K562 (cell line): Measurements from ENCODE around the gene DRAXIN. TPM values are rescaled to one million over a fixed set of nuclear protein-coding genes. Genes with fewer than 3 reads are reported as not detected.
A peak's percentile ranks its signal among the peaks of the same experiment; 100 is the strongest.

Experiments used
- CBFA2T3 ChIP-seq: fragments of 450-650 bp; IDR thresholded peaks from 2 replicates; pipeline ENCODE4 v1.6.1; 2017
- ELF2 ChIP-seq: fragments of 250-450 bp; sonication (Bioruptor Pico); IDR thresholded peaks from 2 replicates; pipeline ENCODE4 v1.5.0; 2021; ENCODE audit warnings: mild to moderate bottlenecking
- EP300 ChIP-seq: IDR thresholded peaks from 2 replicates; pipeline ENCODE4 v1.6.1; 2012; ENCODE audit warnings: low read length, improper control_type of control experiment
- ETV1 ChIP-seq: fragments of 450-650 bp; conservative IDR thresholded peaks from 2 replicates; pipeline ENCODE4 v1.6.1; 2016; ENCODE audit warnings: missing genetic modification characterization, control low read depth, low read depth, missing compliant biosample characterization
- PHF20 ChIP-seq: fragments of 450-650 bp; IDR thresholded peaks from 2 replicates; pipeline ENCODE4 v1.6.1; 2018; ENCODE audit not compliant: partially characterized antibody
- SRSF1 ChIP-seq: fragments of 200-400 bp; formaldehyde crosslinking; IDR thresholded peaks from 2 replicates; pipeline ENCODE4 v1.6.1; 2017; ENCODE audit warnings: mild to moderate bottlenecking, low read depth, low read length, moderate library complexity
- ZNF311 ChIP-seq: fragments of 250-450 bp; sonication (Bioruptor Pico); IDR thresholded peaks from 2 replicates; pipeline ENCODE4 v1.4.0; 2020; ENCODE audit warnings: mild to moderate bottlenecking, moderate library complexity
- polyA plus RNA-seq, 8 experiments: library from polyadenylated mRNA; depleted of rRNA in 4 of 8; stranded (reverse) in 5 of 8; unstranded in 3 of 8; fragments of >200 nt; fragmentation: Nextera tagmentation in 2 of 8; fragmentation: Illumina TruSeq in 1 of 8; extraction: Ambion mirVana in 2 of 8; extraction: Trizol in 1 of 8; gene quantifications; 2 replicates each; pipeline versions ENCODE4 v1.2.1 to v1.2.3, GENCODE V29; 2011 to 2014; ENCODE audit warnings: inconsistent platforms in 1 of 8, missing spikeins in 1 of 8
- total RNA-seq, 7 experiments: library from RNA; depleted of rRNA in 6 of 7; stranded (reverse); fragments of >200 nt in 6 of 7; fragmentation: Illumina TruSeq in 2 of 7; extraction: Trizol in 2 of 7; gene quantifications; 2 replicates each; pipeline versions ENCODE4 v1.2.1 to v1.2.3, GENCODE V29; 2011 to 2021; ENCODE audit warnings: low replicate concordance in 1 of 7
- TF ChIP-seq, protein P1 (sequence below): fragments of 450-650 bp; IDR thresholded peaks from 2 replicates; pipeline ENCODE4 v1.6.1; 2016
- TF ChIP-seq, protein P2 (sequence below): sonication (generic); formaldehyde crosslinking; IDR thresholded peaks from 2 replicates; pipeline ENCODE4 v1.8.1; 2023; ENCODE audit warnings: mild to moderate bottlenecking, missing genetic modification reagents
- TF ChIP-seq, protein P3 (sequence below), 2 experiments: fragments of 450-650 bp; IDR thresholded peaks; 2 replicates each; pipeline ENCODE4 v1.6.1; 2018; ENCODE audit warnings: mild to moderate bottlenecking in 2 of 2, low read depth in 1 of 2; ENCODE audit not compliant: partially characterized antibody in 2 of 2

DRAXIN gene
- total and polyA plus RNA-seq, 9 of the 15 experiments (the other 6 are each of a cell fraction or from before 2014, with no cell fraction given), result 0.01 to 0.04 (median 0.01) TPM; not detected in 6

DNA sequence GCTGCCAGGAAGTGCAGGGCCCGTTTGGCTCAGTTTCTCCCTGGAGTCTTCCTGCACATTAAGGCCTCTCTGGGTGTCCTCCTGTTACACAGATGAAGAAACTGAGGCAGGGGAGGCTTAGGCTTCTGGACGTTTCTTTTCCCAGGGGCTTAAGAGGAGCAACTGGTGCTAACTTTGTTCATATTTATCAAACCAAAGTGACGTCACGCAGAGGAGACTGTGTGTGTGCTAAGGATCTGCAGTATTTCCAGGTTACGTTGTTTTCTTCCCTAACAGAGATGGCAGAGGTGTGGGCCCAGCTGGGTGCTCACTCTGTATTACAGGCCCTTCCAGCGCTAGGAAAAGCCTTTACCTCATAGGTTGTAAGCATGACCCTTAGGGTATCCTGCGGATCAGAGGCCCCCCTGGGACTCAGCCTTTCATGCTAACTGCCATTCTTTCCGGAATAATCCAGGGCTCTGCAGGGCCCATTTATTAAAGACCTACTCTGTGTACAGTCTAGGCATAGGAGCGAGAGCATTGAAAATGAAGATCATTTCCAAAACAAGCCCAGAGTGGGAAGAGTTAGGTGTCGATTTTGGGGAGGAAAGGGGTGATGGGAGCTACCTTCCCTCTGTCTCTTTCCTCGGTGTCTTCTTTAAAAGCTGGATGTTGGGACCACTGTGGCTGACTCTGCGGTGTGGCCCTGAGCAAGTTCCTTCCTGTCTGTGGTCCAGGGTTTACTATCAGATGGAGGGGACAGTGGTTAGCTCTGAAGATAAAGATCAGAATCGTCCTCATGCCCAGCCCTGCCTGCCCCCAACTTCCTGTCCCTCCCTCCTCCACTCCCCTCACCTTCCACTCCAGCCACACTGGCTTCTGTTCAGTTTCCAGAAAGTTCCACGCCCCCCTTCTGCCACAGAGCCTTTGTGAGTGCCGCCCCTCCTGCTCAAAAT is 49.0 kb downstream of the DRAXIN start (continued):
- TF ChIP-seq, protein P1, sequence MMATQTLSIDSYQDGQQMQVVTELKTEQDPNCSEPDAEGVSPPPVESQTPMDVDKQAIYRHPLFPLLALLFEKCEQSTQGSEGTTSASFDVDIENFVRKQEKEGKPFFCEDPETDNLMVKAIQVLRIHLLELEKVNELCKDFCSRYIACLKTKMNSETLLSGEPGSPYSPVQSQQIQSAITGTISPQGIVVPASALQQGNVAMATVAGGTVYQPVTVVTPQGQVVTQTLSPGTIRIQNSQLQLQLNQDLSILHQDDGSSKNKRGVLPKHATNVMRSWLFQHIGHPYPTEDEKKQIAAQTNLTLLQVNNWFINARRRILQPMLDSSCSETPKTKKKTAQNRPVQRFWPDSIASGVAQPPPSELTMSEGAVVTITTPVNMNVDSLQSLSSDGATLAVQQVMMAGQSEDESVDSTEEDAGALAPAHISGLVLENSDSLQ, result 0 out of 2 replicates have a peak, but pooled peaks have one; percentile 19
- TF ChIP-seq, protein P2, sequence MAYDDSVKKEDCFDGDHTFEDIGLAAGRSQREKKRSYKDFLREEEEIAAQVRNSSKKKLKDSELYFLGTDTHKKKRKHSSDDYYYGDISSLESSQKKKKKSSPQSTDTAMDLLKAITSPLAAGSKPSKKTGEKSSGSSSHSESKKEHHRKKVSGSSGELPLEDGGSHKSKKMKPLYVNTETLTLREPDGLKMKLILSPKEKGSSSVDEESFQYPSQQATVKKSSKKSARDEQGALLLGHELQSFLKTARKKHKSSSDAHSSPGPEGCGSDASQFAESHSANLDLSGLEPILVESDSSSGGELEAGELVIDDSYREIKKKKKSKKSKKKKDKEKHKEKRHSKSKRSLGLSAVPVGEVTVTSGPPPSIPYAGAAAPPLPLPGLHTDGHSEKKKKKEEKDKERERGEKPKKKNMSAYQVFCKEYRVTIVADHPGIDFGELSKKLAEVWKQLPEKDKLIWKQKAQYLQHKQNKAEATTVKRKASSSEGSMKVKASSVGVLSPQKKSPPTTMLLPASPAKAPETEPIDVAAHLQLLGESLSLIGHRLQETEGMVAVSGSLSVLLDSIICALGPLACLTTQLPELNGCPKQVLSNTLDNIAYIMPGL (CRISPR knock-in tag), result no peak
- TF ChIP-seq ELF2 (CRISPR knock-in tag) (0 out of 2 replicates have a peak, but pooled peaks have one; percentile 22), CBFA2T3 (no peak), PHF20 (no peak), SRSF1 (no peak), EP300 (peak; percentile 70), ETV1 (peak; percentile 94), ZNF311 (CRISPR knock-in tag) (peak; percentile 8; the same call in 1 of the 2 replicates)
- TF ChIP-seq, protein P3, sequence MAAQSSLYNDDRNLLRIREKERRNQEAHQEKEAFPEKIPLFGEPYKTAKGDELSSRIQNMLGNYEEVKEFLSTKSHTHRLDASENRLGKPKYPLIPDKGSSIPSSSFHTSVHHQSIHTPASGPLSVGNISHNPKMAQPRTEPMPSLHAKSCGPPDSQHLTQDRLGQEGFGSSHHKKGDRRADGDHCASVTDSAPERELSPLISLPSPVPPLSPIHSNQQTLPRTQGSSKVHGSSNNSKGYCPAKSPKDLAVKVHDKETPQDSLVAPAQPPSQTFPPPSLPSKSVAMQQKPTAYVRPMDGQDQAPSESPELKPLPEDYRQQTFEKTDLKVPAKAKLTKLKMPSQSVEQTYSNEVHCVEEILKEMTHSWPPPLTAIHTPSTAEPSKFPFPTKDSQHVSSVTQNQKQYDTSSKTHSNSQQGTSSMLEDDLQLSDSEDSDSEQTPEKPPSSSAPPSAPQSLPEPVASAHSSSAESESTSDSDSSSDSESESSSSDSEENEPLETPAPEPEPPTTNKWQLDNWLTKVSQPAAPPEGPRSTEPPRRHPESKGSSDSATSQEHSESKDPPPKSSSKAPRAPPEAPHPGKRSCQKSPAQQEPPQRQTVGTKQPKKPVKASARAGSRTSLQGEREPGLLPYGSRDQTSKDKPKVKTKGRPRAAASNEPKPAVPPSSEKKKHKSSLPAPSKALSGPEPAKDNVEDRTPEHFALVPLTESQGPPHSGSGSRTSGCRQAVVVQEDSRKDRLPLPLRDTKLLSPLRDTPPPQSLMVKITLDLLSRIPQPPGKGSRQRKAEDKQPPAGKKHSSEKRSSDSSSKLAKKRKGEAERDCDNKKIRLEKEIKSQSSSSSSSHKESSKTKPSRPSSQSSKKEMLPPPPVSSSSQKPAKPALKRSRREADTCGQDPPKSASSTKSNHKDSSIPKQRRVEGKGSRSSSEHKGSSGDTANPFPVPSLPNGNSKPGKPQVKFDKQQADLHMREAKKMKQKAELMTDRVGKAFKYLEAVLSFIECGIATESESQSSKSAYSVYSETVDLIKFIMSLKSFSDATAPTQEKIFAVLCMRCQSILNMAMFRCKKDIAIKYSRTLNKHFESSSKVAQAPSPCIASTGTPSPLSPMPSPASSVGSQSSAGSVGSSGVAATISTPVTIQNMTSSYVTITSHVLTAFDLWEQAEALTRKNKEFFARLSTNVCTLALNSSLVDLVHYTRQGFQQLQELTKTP (IDR thresholded peaks at IDR 0.05; ENCODE audit: low read depth in 1 of 2, partially characterized antibody in 2 of 2), result peak in 1 of 2 experiments; percentile 29
